Measurements from ENCODE around the gene ADAMTS9.

Gene ADAMTS9

DNA sequence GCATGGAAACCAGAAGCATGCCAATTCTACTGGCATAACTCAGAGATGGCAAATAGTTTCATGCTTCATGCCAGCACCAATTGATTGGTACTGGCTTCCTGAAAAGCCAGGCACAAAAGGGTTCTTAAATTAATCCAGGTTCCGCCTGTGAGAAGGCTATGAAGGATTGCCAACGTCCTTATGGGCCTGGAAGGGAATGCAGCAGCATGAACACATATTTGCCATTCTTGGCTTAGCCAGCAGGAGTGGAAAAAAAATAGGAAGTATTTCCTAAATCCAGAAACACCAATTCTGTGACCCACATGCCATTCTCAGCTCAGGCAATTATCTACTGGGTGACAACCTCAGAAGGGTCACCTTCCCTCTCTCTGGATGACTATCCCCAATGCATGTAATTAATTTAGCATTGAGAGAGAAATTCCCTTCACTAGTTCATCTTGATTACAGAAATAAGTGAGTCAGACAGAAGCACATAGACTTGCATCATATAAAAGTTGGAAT lies 36.0 kb downstream of the ADAMTS9 start:
- no peak for DNase-seq

DNA sequence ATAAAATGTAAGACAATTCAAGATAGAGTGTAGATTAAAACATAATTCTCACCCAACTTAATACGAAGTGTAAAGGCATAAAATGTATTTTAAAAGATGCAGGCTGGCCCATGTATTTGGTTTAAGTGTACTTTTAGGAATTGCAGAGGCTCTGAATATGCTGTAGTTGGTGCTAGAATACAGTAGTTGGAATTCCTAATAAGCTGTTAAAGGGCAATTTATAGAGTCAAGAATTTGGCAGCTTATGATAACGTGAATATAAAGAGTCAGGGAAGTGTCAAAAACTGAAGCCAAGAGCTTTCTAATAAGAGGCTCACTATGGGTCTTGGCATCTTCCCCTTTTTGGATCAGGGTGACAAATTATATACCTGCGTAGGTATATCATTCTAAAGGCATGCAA lies 36.5 kb downstream of the ADAMTS9 start:
- no peak for DNase-seq

DNA sequence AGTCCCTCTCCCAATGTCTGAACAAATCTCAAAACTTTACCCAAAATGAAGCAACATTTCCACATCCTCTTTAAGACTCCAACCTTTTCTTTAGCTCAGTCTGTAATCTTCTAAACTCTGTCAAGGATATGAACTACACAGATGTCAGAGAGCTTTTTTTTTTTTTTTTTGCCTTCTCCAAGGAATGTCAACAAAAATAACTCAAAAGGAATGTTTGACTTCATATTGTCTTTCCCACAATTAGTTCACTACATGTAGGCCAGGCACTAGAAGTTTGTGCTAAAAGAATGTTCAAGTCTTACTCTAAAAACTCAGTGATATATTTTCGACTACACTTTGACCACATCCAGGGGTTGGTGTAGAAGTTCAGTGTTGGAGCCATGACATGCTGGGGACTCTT lies 37.1 kb downstream of the ADAMTS9 start:
- no peak for DNase-seq

DNA sequence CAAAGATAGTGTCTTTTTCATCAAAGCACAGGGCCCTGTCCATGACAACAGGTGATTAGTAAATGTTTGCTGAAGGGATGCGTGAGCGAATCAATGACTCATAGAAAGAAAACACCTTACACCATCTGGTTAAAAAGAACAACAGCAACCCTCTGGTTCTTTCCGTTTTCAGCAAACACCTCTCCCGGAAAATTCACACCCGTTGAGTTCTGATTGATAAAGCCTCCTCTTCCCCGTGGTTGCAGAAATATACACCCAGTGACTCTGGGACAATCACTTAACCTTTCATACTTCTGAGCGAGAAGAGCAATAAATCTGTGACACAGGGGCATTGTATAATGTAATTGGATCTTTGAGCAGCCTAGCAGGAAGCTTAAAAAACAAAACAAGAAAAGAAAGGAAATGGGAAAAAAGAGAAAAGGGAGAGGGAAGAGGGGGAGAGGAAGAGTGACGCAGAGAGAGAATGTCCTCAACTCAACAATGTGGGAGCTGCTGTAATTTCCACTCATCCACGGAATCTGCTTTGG lies 37.6 kb downstream of the ADAMTS9 start:
- DNase-seq, result no peak

DNA sequence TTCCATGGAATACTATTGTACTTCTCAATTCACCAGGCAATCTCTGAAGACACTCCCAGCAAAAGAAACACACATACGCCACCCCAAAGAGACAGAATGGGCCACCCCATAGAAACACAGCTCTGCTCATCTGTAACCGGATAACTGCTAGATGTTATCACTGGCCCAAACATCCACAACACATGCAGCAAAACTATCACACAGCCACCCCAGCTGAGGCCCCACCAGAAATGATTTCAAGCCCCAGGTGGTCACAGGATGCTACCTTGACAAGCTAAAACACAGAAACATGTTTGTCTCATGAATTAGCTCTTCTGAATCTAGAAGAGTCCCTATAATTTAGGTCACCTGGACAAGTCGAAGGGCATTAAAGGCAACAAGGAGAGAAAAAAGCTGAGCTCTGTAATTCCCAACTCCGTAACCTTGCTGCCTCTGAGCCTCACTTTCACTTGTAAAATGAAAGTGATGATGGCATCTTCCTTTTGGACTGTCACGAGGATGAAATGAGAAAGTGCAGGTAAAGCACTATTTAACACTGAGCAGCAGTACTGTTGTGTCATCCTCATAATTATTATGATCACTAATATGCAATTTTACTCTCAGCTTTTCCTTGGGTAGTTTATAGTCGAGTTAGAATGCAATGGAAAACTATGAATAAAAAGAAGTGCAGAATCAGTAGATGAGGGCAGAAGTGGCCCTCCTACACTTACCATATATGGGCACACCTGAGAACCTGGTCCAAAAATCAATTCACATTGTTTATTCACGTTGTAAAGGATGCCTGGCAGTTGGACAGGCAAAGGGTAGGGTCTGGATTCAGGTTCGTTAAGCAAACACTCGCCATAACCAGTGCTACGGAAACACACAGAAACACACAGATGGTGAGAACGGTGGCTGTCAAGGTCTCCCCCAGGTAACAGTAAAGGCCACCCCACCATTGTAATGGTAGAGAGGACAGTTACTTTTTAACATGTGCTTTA lies 38.6 kb downstream of the ADAMTS9 start:
- no peak for DNase-seq

DNA sequence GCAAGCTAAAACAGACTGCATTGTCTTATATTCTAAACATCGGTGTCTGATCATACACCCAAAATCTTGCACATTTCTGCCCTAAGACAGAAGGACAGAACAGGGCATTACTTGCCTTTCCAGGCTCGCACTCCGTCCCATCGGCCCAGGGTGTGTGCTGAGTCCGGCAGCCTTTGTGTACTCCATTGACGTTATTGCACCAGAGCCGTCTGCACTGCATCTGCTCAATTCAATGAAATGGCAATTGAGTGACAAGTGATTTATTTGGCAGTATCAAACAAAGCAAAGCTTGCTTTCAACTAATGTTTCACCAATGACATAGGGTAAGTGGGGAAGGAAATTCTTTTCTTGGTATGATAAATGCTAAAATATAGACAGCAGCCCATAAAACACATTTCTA lies 40.0 kb downstream of the ADAMTS9 start:
- no peak for DNase-seq

DNA sequence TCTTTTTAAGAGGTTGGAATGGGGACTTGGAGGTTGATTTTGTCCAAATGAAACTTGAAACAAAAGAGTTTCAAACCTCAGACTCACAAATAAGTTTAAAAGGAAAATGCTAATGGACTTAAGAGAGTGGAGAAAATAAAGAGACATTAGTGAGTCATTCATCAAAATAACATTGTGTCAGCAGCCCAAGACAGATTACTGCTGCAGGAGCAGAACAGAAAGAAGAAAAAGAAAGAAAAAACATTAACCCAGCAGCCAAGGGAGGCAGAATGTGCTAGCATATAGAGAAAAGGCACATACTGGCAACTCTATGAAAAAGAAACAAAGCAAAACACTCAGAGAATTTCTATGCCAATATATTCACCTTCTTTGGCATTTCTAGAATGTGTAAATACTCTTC lies 42.6 kb downstream of the ADAMTS9 start:
- DNase-seq, result no peak

DNA sequence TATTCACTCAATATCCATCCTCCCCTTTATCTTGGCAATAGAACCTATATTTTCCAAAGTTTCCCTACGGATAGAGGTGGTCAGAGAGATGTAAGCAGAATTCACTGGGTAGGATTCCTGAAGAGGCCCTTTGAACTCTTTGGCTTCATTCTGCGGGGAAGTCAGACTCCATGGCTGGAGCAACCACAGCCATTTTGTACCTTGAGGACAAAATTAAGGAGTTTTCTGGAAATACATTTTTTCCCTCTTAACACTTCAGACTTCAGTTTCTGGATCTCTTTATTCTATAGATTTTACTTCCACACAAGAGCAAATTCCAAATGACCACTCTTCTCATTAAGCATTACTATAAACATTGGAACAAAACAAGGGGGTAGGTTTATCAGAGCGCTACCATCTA lies 43.3 kb downstream of the ADAMTS9 start:
- DNase-seq, result no peak

DNA sequence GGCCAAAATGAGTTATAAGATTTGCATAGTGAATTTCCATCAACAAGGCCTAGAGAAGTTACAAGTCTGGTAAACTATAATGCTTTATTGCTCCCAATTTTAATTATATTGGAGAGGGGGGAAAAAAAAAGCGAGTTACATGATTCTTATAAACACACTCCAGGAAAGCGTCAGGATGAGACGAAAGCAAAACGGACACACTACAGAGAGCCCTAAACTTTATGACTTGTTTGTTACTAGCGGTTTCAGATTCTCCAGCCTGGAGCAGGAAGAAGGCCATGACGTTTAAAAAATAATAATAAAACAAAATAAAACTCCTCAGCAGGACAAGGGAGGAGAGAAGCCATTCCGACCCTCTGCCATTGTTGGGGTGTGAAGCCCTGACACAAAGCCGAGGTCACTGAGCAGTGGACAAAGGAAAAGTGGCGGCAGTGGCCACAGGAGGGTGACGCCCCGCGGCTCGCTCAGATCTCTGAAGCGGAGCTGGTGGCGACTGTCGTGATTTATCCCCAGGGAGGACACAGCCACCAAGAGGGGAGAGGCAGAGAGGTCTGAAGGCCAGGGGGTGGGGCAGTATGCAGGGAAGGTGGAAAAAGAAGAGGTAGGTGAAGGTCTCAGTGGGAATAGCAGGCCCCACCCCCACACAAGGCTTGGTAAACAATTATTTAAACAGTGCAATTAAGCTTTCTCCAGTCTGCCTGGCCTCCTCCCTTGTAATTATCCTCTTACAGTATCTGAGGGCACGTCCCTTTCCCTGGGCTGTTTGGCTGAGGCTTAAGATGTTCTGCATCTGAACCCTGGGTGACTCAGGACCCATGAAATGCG lies 45.3 kb downstream of the ADAMTS9 start:
- no peak for DNase-seq

DNA sequence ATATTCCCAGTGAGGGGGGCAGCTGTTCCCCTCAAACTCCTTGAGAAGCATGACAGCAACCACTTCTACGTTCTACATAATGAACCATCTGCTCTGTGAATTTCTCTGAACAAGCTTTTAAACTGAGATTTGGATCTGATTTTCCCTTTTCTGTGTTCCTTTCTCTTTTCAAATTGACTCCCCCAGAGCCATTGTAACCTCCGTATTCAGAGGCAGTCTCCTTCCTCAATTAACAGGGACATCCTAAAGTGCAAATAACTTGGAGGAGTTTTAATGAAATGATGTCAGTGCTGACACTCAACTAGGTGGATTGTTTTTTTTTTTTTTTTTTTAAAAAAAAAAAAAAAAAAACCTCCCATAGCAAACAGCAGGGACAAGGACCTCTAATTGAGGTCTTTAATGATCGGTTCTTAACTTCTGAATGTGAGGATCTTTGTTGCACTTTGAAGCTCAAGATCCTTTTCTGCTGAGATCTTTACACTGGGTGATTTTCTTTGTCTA lies 48.8 kb downstream of the ADAMTS9 start:
- DNase-seq, result no peak

DNA sequence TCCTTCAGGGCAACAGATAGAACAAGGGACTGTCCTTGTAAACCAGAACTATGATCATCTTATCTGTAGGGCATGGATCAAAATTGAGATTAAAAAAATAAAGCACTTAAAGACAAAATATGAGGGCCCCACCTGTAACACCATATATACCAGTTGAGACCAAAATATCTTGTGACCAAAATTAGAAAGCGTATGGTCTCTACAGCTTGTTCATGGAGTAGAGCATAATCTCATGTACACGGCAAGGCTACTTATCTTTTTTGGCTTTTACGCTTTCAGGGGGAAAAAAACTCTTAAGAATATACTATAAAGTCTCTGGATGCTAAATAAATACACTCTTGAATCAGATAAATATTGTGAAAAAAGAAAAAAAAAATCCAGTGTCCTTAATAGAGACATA lies 49.3 kb downstream of the ADAMTS9 start:
- no peak for DNase-seq

DNA sequence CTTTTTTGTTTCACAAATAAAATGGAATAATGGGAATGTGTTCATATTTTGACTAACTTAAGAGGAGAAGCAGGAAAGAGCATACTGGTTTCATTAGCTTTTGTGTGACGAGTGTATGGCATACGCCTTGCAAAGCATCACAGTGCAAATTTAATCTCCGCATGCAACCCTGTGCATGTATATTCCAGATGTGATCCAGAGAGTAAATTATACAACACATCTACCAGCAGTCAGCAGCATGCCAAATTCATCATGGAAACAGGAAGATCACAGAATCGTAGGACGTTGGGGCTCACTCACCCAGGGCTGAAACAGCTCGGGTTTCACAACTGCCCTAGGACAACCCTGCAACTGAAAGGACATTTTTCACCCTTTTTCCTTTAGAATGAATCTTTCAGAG lies 53.4 kb downstream of the ADAMTS9 start:
- DNase-seq, result no peak

DNA sequence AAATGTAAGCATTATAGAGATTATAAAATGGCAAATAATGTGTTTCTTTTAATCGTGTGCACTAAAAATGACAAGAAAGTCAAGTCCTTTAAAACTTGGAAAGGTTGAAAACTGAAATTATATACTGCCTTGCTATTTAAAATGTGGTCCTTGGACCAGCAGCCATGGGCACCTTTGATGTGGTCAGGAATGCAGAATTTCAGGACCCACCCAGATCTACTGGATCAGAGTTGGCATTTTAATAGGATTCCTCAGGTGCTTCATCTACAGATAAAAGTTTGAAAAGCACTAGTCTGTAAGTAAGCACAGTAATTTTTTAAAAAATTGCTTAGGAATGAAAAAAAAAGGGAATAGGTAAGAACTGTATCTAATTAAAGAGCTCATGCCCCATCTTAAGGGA lies 55.8 kb downstream of the ADAMTS9 start:
- DNase-seq, result no peak

DNA sequence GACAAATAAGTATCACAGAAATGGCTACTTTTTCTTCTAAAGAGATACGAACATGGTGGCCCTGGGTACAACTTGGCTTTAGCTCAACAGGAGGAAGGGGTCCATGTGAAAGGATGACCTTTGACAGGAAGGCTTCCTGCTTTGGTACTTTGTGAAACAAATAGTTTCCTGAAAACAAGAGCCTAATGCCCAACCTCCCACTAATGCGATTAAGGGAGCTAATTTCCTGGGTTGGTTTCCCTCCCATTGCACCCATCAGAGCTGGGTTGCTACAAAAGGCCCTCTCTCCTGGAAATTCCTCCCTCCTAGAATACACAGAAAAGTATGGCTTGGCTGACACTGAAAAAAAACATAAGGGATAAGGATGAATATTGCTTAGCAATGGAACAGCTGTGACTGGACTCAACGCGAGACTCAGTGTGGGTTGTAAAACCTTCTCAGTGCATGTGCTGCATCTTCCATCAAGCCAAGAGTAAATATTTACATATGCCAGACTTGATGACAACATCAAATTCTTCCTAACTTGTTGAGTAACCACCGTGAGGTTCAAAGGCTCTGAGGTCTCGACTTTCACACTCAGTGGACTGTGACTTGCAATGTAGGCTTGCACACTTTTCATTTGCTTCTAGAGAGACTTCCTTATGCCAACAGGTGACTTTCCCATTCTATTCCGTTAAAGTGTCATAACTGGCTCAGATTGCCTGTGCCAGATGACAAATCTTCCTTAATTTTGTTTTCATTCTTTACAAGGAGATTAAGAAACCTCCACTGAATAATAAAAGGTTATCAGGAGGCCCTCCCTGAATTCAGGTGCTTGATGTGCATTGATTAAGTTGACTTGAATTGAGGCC lies 60.1 kb downstream of the ADAMTS9 start:
- no peak for DNase-seq

DNA sequence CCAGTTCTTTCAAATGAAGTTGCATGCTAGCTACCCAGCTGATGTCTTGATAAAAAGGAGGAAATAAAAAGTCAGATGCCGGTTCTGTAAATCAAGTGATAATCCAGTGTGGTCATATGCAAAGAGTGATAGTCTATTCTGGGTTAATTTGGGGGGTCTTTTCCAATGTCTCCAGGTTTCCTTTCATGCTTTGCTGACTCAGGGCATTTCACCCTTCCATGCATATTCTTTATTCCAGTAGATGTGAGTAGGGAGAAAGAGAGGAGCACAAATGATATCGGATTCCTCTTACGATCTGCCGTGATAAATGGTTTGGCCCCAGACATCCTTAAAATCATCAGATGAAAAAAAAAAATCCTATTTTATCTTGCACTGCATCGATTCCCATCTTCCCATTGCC lies 60.8 kb downstream of the ADAMTS9 start:
- DNase-seq, result no peak

DNA sequence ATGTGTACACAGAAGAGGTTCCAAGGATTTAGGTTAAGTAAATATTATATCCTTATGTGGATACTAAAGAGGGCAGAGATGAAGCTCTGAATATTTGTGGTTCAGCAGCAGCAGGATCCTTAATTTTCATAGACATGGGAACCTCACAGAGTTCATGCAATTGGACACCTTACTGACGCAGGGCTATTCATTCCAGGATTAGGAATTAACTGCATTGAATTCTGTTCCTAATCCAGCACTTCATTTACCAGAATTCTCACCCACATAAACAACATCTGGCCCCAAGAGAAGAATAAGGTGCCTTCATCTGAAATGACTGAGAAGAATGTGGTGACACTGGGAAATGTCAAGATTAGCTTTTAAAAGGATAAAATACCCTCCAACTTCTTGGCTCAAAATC lies 62.4 kb downstream of the ADAMTS9 start:
- no peak for DNase-seq

DNA sequence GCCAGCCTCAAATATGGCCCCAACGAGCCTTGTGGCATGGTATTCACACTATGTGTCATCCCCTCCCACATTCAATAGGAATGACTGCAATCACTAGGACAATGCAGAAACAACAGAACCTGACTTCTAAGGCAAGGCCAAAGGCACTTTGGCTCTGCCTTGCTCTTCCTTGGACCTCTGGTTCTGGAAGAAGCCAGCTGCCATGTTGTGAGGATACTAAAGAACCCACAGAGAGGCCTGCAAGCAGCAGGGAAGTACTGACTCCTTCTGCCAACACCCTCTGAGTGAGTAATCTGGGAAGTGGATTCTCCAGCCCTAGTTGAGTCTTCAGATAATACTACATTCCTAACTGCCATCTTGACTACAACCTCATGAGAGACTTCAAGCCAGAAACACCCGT lies 64.7 kb downstream of the ADAMTS9 start:
- DNase-seq, result no peak

DNA sequence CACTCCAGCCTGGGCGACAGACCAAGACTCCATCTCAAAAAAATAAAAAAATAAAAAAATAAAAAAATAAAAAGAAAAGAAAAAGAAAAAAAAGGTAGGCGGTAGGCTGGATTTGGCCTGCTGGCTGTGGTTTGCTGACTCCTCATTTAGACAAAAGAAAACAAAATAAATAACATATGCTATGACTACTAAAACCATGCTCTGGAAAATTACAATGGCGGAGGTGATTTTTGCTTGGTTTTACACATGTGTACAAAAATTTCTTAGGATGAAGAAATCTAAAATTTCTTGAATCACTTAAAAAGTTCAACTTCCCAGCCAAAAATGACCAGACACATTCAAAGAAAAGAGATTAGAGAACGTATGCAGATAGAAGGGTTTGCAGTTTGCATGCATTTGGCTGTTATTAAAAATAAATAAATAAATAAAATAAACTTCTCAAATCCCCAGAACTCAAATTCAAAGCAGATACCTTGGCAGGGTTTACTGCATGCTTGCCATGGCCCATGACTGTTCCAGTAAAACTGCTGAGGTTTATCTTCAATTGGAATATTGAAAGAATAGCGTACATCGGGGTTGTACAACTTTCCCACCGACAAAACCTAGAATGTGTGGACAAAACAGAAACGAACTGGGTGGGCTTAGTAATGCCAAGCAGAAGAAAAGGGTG lies 65.9 kb downstream of the ADAMTS9 start:
- DNase-seq, result no peak

DNA sequence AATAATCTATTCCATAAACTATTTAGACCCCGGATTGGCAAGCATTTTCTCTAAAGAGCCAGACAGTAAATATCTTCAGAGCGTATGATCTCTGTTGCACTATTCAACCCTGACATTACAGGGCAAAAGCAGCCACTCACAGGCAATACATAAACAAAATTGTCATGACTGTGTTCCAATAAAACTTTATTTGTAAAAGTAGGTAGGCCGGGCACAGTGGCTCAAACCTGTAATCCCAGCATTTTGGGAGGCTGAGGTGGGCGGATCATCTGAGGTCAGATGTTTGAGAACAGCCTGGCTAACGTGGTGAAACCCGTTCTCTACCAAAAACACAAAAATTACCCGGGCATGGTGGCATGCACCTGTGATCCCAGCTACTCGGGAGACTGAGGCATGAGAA lies 66.5 kb downstream of the ADAMTS9 start:
- DNase-seq, result no peak

DNA sequence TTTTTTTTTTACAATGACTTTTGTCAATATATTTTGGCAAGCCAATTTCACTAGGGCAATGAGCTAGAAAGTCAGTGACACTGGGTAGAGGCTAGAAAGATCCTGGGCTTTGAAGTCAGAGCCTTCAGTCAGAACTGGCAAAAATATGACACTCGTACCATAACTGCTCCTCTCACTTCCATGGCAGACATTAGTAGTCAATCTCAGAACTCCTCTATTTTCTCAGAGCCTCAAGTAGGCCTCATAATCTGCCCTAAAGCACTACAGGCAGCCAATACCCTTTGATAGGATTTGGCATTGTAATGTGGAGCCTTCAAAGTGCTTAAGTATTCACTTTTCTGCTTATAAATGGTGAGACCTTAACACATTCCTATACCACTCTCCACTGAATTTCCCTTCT lies 67.8 kb downstream of the ADAMTS9 start:
- DNase-seq, result no peak

DNA sequence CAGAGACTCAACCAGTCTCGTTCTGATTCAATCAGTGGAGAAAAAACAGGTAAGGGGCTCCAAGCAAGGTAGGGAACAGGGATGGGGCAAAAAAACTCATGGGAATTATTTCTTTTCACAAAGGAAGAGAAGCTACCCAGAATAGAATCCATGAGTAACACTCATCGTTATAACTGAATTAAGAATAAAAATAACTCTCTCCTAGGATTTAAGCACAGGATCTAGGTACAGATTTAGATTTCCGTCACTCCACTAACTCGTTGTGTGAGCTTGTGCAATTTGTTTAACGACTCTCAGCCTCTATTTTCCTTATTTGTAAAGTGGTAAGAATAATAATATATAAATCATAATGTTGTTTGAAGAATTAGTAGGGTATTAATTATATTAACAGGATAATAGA lies 68.6 kb downstream of the ADAMTS9 start:
- DNase-seq, result no peak

DNA sequence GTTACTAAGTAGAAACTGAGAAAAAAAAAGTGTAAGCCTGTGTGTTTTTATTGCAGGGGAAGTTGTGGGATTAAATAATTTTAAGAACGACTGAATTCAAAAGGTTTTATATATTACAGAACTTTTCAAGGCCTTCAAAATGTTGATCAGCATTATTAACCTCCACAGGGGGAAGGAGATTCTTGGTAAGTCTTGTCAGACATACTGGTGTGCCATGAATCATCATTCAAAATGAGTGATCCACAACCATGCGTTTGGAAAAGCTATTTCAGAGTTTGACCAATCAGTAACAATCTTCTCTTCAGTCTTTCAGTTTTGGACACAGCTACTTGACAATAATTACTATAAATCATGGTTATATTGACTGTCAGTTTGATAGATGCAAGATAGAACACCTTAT lies 70.2 kb downstream of the ADAMTS9 start:
- no peak for DNase-seq
